A549 (cell line): Measurements from ENCODE around the gene DDIT3. TPM values are rescaled to one million over a fixed set of nuclear protein-coding genes. Genes with fewer than 3 reads are reported as not detected.
A peak's percentile ranks its signal among the peaks of the same experiment; 100 is the strongest.

ENCODE experiments used
- ATAC-seq, 2 experiments: fragments of 200-7000 bp in 1 of 2; fragments of >200 bp in 1 of 2; cut with Nextera tagmentation in 1 of 2; cut with Tn5 transposase in 1 of 2; 3 replicates each; pipeline versions ENCODE4 v1.8.0 to v1.9.1; 2018 to 2020; ENCODE audit warnings: mild to moderate bottlenecking in 1 of 2, moderate library complexity in 1 of 2
- CTCF ChIA-PET: fragments of 300-600 bp; sonication (Branson Sonifier 250); formaldehyde crosslinking; extraction: SDS; loops from one replicate; lab custom pipeline; 2021; ENCODE audit warnings: antibody characterized with exemption, inconsistent platforms; lab: Yijun Ruan, JAX
- POLR2A ChIA-PET: fragments of 350-600 bp; formaldehyde crosslinking; extraction: SDS; loops from one replicate; lab custom pipeline; 2021; ENCODE audit warnings: antibody characterized with exemption, inconsistent platforms; lab: Yijun Ruan, JAX
- DNase-seq, 2 experiments: peaks; one replicate each; pipeline versions ENCODE4 v3.0.0 to v3.0.0-alpha.2; 2011 to 2016; ENCODE audit warnings: low read depth in 1 of 2, low spot score in 1 of 2
- FAIRE-seq: peaks from 2 replicates; lab custom pipeline; 2011; peaks lifted over from hg19 to GRCh38; lab: Jason Lieb, UNC
- H3K27ac ChIP-seq, 2 experiments: fragments of >200 bp; sonication (Bioruptor Twin); formaldehyde crosslinking; 3 replicates each; pipeline ENCODE4 v1.5.1; 2016 to 2017
- H3K4me1 ChIP-seq: fragments of >200 bp; sonication (Bioruptor Twin); formaldehyde crosslinking; 3 replicates; pipeline ENCODE4 v1.6.1; 2016
- H3K4me2 ChIP-seq: fragments of >200 bp; sonication (Bioruptor Twin); formaldehyde crosslinking; 3 replicates; pipeline ENCODE4 v1.6.1; 2016
- H3K4me3 ChIP-seq: fragments of >200 bp; sonication (Bioruptor Twin); formaldehyde crosslinking; 3 replicates; pipeline ENCODE4 v1.5.1; 2016
- H3K9me3 ChIP-seq: fragments of >200 bp; sonication (Bioruptor Twin); formaldehyde crosslinking; 3 replicates; pipeline ENCODE4 v1.6.1; 2016
- ATOH8 ChIP-seq: fragments of 250-450 bp; sonication (Bioruptor Pico); IDR thresholded peaks from 2 replicates; pipeline ENCODE4 v1.5.0; 2020; ENCODE audit warnings: low read depth, mild to moderate bottlenecking, moderate library complexity
- BHLHE40 ChIP-seq: IDR thresholded peaks from 2 replicates; pipeline ENCODE4 v1.6.1; 2012; ENCODE audit warnings: low read depth, low read length, inconsistent platforms
- CBX2 ChIP-seq: fragments of 200-600 bp; sonication (generic); IDR thresholded peaks from 2 replicates; pipeline ENCODE4 v1.6.1; 2016; ENCODE audit warnings: low read depth, mild to moderate bottlenecking, borderline replicate concordance
- CBX8 ChIP-seq: fragments of 200-600 bp; sonication (generic); IDR thresholded peaks from 2 replicates; pipeline ENCODE4 v1.6.1; 2016
- CEBPB ChIP-seq, 2 experiments: fragments of >200 bp in 1 of 2; sonication (Bioruptor Twin) in 1 of 2; formaldehyde crosslinking in 1 of 2; IDR thresholded peaks; 2 replicates each; pipeline ENCODE4 v1.6.1; 2012 to 2016
- CHD4 ChIP-seq: fragments of 200-600 bp; sonication (generic); IDR thresholded peaks from 2 replicates; pipeline ENCODE4 v1.6.1; 2016; ENCODE audit warnings: antibody characterized with exemption, mild to moderate bottlenecking, borderline replicate concordance
- CTCF ChIP-seq: fragments of >200 bp; sonication (Bioruptor Twin); formaldehyde crosslinking; IDR thresholded peaks from 3 replicates; pipeline ENCODE4 v1.5.1; 2016
- EHF ChIP-seq: fragments of 250-450 bp; sonication (Bioruptor Pico); IDR thresholded peaks from 2 replicates; pipeline ENCODE4 v1.5.0; 2020; ENCODE audit warnings: mild to moderate bottlenecking
- EHMT2 ChIP-seq: fragments of 200-600 bp; sonication (generic); IDR thresholded peaks from 2 replicates; pipeline ENCODE4 v1.6.1; 2016; ENCODE audit warnings: antibody characterized with exemption, low read depth, mild to moderate bottlenecking, moderate library complexity
- ELK1 ChIP-seq: fragments of 150-350 bp; IDR thresholded peaks from 2 replicates; pipeline ENCODE4 v1.6.1; 2014; ENCODE audit warnings: low read depth, mild to moderate bottlenecking, low read length
- EP300 ChIP-seq, 2 experiments: fragments of >200 bp; sonication (Bioruptor Twin); formaldehyde crosslinking; IDR thresholded peaks; 2 replicates in 1 of 2; 3 replicates in 1 of 2; pipeline ENCODE4 v1.6.1; 2016 to 2017
- HDAC2 ChIP-seq: fragments of 200-600 bp; sonication (generic); IDR thresholded peaks from 2 replicates; pipeline ENCODE4 v1.6.1; 2016
- HES2 ChIP-seq: fragments of >200 bp; sonication (Bioruptor Twin); formaldehyde crosslinking; IDR thresholded peaks from 2 replicates; pipeline ENCODE4 v1.6.1; 2016
- HOXB5 ChIP-seq: fragments of 250-450 bp; sonication (Bioruptor Pico); IDR thresholded peaks from 2 replicates; pipeline ENCODE4 v1.5.0; 2020; ENCODE audit warnings: mild to moderate bottlenecking, moderate library complexity
- JUN ChIP-seq, 2 experiments: fragments of >200 bp; sonication (Bioruptor Twin); formaldehyde crosslinking; IDR thresholded peaks; 2 replicates in 1 of 2; 3 replicates in 1 of 2; pipeline ENCODE4 v1.6.1; 2016 to 2017
- JUNB ChIP-seq: fragments of >200 bp; sonication (Bioruptor Twin); formaldehyde crosslinking; IDR thresholded peaks from 2 replicates; pipeline ENCODE4 v1.6.1; 2016
- MAX ChIP-seq: IDR thresholded peaks from 2 replicates; pipeline ENCODE4 v1.6.1; 2012
- NFE2L2 ChIP-seq: fragments of 150-350 bp; conservative IDR thresholded peaks from 2 replicates; pipeline ENCODE4 v1.6.1; 2014; ENCODE audit warnings: low read length
- NR3C1 ChIP-seq: fragments of >200 bp; sonication (Bioruptor Twin); formaldehyde crosslinking; IDR thresholded peaks from 3 replicates; pipeline ENCODE4 v1.6.1; 2017
- POLR2AphosphoS2 ChIP-seq: conservative IDR thresholded peaks from 2 replicates; pipeline ENCODE4 v1.6.1; 2012; ENCODE audit warnings: low read length, improper control_type of control experiment, inconsistent platforms
- SREBF2 ChIP-seq: fragments of 450-650 bp; IDR thresholded peaks from 2 replicates; pipeline ENCODE4 v1.6.1; 2014; ENCODE audit warnings: mild to moderate bottlenecking, moderate library complexity
- TFCP2L1 ChIP-seq: fragments of 250-450 bp; sonication (Bioruptor Pico); IDR thresholded peaks from 2 replicates; pipeline ENCODE4 v1.5.0; 2021; ENCODE audit warnings: mild to moderate bottlenecking
- TP53 ChIP-seq: fragments of 250-450 bp; sonication (Bioruptor Pico); IDR thresholded peaks from 2 replicates; pipeline ENCODE4 v1.5.0; 2021; ENCODE audit warnings: mild to moderate bottlenecking, moderate library complexity
- ZC3H11A ChIP-seq: fragments of 450-650 bp; IDR thresholded peaks from 2 replicates; pipeline ENCODE4 v1.6.1; 2014; ENCODE audit warnings: antibody characterized with exemption, mild to moderate bottlenecking
- ZNF302 ChIP-seq: fragments of 250-450 bp; sonication (Bioruptor Pico); IDR thresholded peaks from 2 replicates; pipeline ENCODE4 v1.9.0; 2021; ENCODE audit warnings: inconsistent platforms, mild to moderate bottlenecking, moderate library complexity
- ZSCAN20 ChIP-seq: fragments of 250-450 bp; sonication (Bioruptor Pico); IDR thresholded peaks from 2 replicates; pipeline ENCODE4 v1.8.0; 2022; ENCODE audit warnings: mild to moderate bottlenecking, moderate library complexity
- WGBS: methylation state at CpG from one replicate; pipeline ENCODE4 v1.1.6; 2017; ENCODE audit errors: missing lambda C conversion rate; 5-methylcytosine and 5-hydroxymethylcytosine counted together
- polyA plus RNA-seq, 4 experiments: library from polyadenylated mRNA; depleted of rRNA in 3 of 4; stranded (reverse); fragments of >200 nt; fragmentation: RNase III in 1 of 4; extraction: RNeasy Plus Mini Kit Qiagen cat#74134 plus additional on column Dnase treatment in 1 of 4; gene quantifications; 2 replicates in 3 of 4; 3 replicates in 1 of 4; pipeline ENCODE4 v1.2.3, GENCODE V29; 2011 to 2017

DDIT3 gene
- polyA plus RNA-seq, 2 of the 4 experiments (the other 2 are of a cell fraction) = 16.0 to 93.0 TPM

GRCh38 chr12:57546438-57547287 lies 26.3 kb upstream of the DDIT3 start, which contains the start of gene DCTN2 (continued):
- TF ChIP-seq HOXB5 (CRISPR knock-in tag) (no peak), MAX (no peak; the same call in 1 of the 2 replicates), SREBF2 (no peak)

GRCh38 chr12:57545809-57546437 lies 25.6 kb upstream of the DDIT3 start:
- ATAC-seq (no peak), FAIRE-seq (no peak), DNase-seq (no peak)
- peaks cover 25% of the 10 kb centered on the region for H3K4me1 ChIP-seq
- WGBS = 66% methylated on average over 15 of the region's 15 CpGs
- no peaks in the 10 kb centered on the region for H3K9me3 ChIP-seq
- peak overlapping the region; percentile 89 for H3K4me3 ChIP-seq
- CTCF ChIA-PET = interaction anchor here (0.7 to 2.8 kb wide), 9 partner anchors 10 to 87 kb away, joined by 3 to 18 read pairs (median 5); partner anchors contain the start of genes B4GALNT1, DDIT3 and GLI1
- POLR2A ChIA-PET = interaction anchor here (0.6 to 1.0 kb wide), 3 partner anchors 25 to 110 kb away, joined by 4 to 11 read pairs (median 4); no protein-coding TSS in a partner anchor
- H3K27ac ChIP-seq = peak overlapping the region; percentile 92 to 96
- TF ChIP-seq TFCP2L1 (CRISPR knock-in tag) (0 out of 2 replicates have a peak, but pooled peaks have one; percentile 13), JUN (IDR thresholded peaks at IDR 0.05) (no peak), ELK1 (no peak)
- H3K4me2 ChIP-seq = peak overlapping the region; percentile 80

- DNase-seq = no peak
- Histone ChIP-seq H3K4me2 (no peak overlapping the region), H3K4me1 (peaks cover 22% of the 10 kb centered on the region), H3K4me3 (no peak overlapping the region), H3K27ac (no peak overlapping the region), H3K9me3 (no peaks in the 10 kb centered on the region)
- TF ChIP-seq HES2 (no peak), HOXB5 (CRISPR knock-in tag) (no peak), EP300 (IDR thresholded peaks at IDR 0.05) (no peak), MAX (no peak), NFE2L2 (no peak), ZNF302 (no peak), HDAC2 (no peak), BHLHE40 (no peak), JUNB (no peak)
- ChIA-PET CTCF (interaction anchor here (1.0 kb wide), 1 partner anchor 11 kb away, joined by 3 read pairs; no protein-coding TSS in a partner anchor), POLR2A (no interaction called here)
- no peak for ATAC-seq
- 90% methylated on average over 2 of the region's 2 CpGs for WGBS
- no peak for FAIRE-seq
Measured at GRCh38 chr12:57543581-57543980, 23.3 kb upstream of the DDIT3 start.

GRCh38 chr12:57541717-57542116 lies 21.4 kb upstream of the DDIT3 start:
- DNase-seq (no peak), ATAC-seq (no peak), FAIRE-seq (no peak)
- Histone ChIP-seq H3K4me2 (no peak overlapping the region), H3K9me3 (no peaks in the 10 kb centered on the region), H3K4me3 (no peak overlapping the region), H3K4me1 (peaks cover 19% of the 10 kb centered on the region), H3K27ac (no peak overlapping the region)
- CTCF ChIA-PET = interaction anchor here (0.7 to 4.4 kb wide), 3 partner anchors 18 to 91 kb away, joined by 3 to 33 read pairs (median 6); partner anchors contain the start of gene B4GALNT1
- POLR2A ChIA-PET = no interaction called here
- 82% methylated on average over 2 of the region's 2 CpGs for WGBS
- TF ChIP-seq CTCF = no peak
- TF ChIP-seq CHD4 = no peak
- no peak for TF ChIP-seq MAX
- no peak for TF ChIP-seq ZSCAN20 (CRISPR knock-in tag)
- TF ChIP-seq ZC3H11A = no peak
- TF ChIP-seq EHF (CRISPR knock-in tag) = no peak
- no peak for TF ChIP-seq POLR2AphosphoS2
- TF ChIP-seq JUNB = no peak
- no peak for TF ChIP-seq EP300 (IDR thresholded peaks at IDR 0.05)
- no peak for TF ChIP-seq BHLHE40
- no peak for TF ChIP-seq TP53 (CRISPR knock-in tag)
- no peak for TF ChIP-seq HDAC2
- no peak for TF ChIP-seq CBX2
- TF ChIP-seq ATOH8 (CRISPR knock-in tag) = no peak
- no peak for TF ChIP-seq NR3C1
- no peak for TF ChIP-seq EHMT2
- TF ChIP-seq JUN (IDR thresholded peaks at IDR 0.05) = no peak
- TF ChIP-seq CBX8 = no peak
- no peak for TF ChIP-seq CEBPB (IDR thresholded peaks at IDR 0.05)
